K562 (cell line): Measurements from ENCODE around the gene ALDH3A2. TPM values are rescaled to one million over a fixed set of nuclear protein-coding genes. Genes with fewer than 3 reads are reported as not detected.

Experiments used
- ATAC-seq: fragments of 200-7000 bp; cut with Tn5 transposase; 3 replicates; pipeline ENCODE4 v1.9.1; 2020; ENCODE audit warnings: moderate library complexity
- BruUV-seq: library from RNA; stranded (reverse); fragments of 400-500 nt; replicated peaks from 2 replicates; lab custom pipeline; 2021; lab: Mats Ljungman, UMichigan
- CTCF ChIA-PET: fragments of 300-600 bp; formaldehyde crosslinking; extraction: SDS; loops from one replicate; lab custom pipeline; 2021; ENCODE audit warnings: low intra/inter-chr PET ratio; lab: Yijun Ruan, JAX
- POLR2A ChIA-PET: fragments of 300-600, 350-650 bp; sonication (Branson Sonifier 250); formaldehyde crosslinking; extraction: SDS; loops from one replicate; lab custom pipeline; 2021; ENCODE audit warnings: antibody characterized with exemption, inconsistent platforms; lab: Yijun Ruan, JAX
- DNase-seq, 4 experiments: peaks; one replicate each; pipeline versions ENCODE4 v3.0.0 to v3.0.0-alpha.2; 2011 to 2018; ENCODE audit warnings: low spot score in 3 of 4, mixed read lengths in 3 of 4; ENCODE audit errors: extremely low read depth in 1 of 4
- FAIRE-seq: peaks from 2 replicates; lab custom pipeline; 2011; peaks lifted over from hg19 to GRCh38; lab: Jason Lieb, UNC
- H2AFZ ChIP-seq: 2 replicates; pipeline ENCODE4 v1.6.0; 2011; ENCODE audit warnings: low read depth, low read length, control low read depth, inconsistent platforms
- H3K27ac ChIP-seq: fragments of 200-600 bp; 3 replicates; pipeline ENCODE4 v1.8.0; 2011; ENCODE audit warnings: low read depth, mild to moderate bottlenecking, control low read depth, inconsistent platforms, low read length, moderate library complexity, mixed read lengths; ENCODE audit errors: extremely low read depth
- H3K27me3 ChIP-seq, 2 experiments: fragments of 300-600 bp in 1 of 2; 2 replicates in 1 of 2; 3 replicates in 1 of 2; pipeline versions ENCODE4 v1.6.0 to v1.8.0; 2011; ENCODE audit warnings: inconsistent platforms in 2 of 2, low read length in 2 of 2, mild to moderate bottlenecking in 1 of 2, mixed read lengths in 1 of 2, moderate library complexity in 1 of 2; ENCODE audit not compliant: control insufficient read depth in 2 of 2, insufficient read depth in 2 of 2
- H3K36me3 ChIP-seq: fragments of 300-600 bp; 3 replicates; pipeline ENCODE4 v1.8.0; 2011; ENCODE audit warnings: mild to moderate bottlenecking, low read length, inconsistent platforms; ENCODE audit not compliant: control insufficient read depth, insufficient read depth
- H3K4me1 ChIP-seq, 2 experiments: fragments of 200-600 bp in 1 of 2; replicated peaks in 1 of 2; 2 replicates in 1 of 2; 3 replicates in 1 of 2; pipeline versions ENCODE4 v1.5.1 to v1.8.0; 2011; ENCODE audit warnings: inconsistent platforms in 2 of 2, low read length in 2 of 2, mild to moderate bottlenecking in 1 of 2, mixed read lengths in 1 of 2, moderate library complexity in 1 of 2; ENCODE audit not compliant: control insufficient read depth in 2 of 2, insufficient read depth in 2 of 2
- H3K4me2 ChIP-seq: 2 replicates; pipeline ENCODE4 v1.6.1; 2011; ENCODE audit warnings: low read length, control low read depth, inconsistent platforms, mixed read lengths; ENCODE audit not compliant: insufficient read depth
- H3K4me3 ChIP-seq: fragments of 200-600 bp; sonication (generic), shearing (Covaris generic); 2 replicates; pipeline ENCODE4 v1.5.1; 2016; ENCODE audit warnings: control low read depth, inconsistent platforms
- H3K79me2 ChIP-seq: fragments of 200-600 bp; 3 replicates; pipeline ENCODE4 v1.8.0; 2011; ENCODE audit warnings: low read length, inconsistent platforms; ENCODE audit not compliant: control insufficient read depth, insufficient read depth
- H3K9ac ChIP-seq, 2 experiments: 2 replicates each; pipeline versions ENCODE4 v1.6.0 to v1.6.1; 2011; ENCODE audit warnings: low read depth in 2 of 2, low read length in 2 of 2, control low read depth in 1 of 2, inconsistent platforms in 1 of 2, mild to moderate bottlenecking in 1 of 2, mixed read lengths in 1 of 2; ENCODE audit not compliant: insufficient read depth in 1 of 2
- H3K9me1 ChIP-seq: one replicate; pipeline ENCODE4 v1.6.0; 2011; ENCODE audit warnings: inconsistent platforms, mild to moderate bottlenecking, low read length, moderate library complexity; ENCODE audit not compliant: control insufficient read depth, insufficient read depth
- H3K9me3 ChIP-seq: replicated peaks from 2 replicates; pipeline ENCODE4 v1.5.1; 2011; ENCODE audit warnings: low read depth, low read length, inconsistent platforms; ENCODE audit not compliant: control insufficient read depth, insufficient read depth
- H4K20me1 ChIP-seq: replicated peaks from 2 replicates; pipeline ENCODE4 v1.6.1; 2011; ENCODE audit warnings: low read length, inconsistent platforms, mixed read lengths; ENCODE audit not compliant: control insufficient read depth, insufficient read depth
- BRCA1 ChIP-seq, 2 experiments: fragments of 450-650 bp in 1 of 2; sonication (generic) in 1 of 2; formaldehyde crosslinking in 1 of 2; IDR thresholded peaks; 2 replicates each; pipeline versions ENCODE4 v1.5.0 to v1.6.1; 2017 to 2020; ENCODE audit warnings: mild to moderate bottlenecking in 1 of 2, missing genetic modification reagents in 1 of 2
- BRD9 ChIP-seq: fragments of 450-650 bp; IDR thresholded peaks from 2 replicates; pipeline ENCODE4 v1.6.1; 2018; ENCODE audit warnings: low read depth; ENCODE audit not compliant: partially characterized antibody
- CBX5 ChIP-seq: IDR thresholded peaks from 2 replicates; pipeline ENCODE4 v1.6.1; 2014; ENCODE audit warnings: low read depth, borderline replicate concordance
- CC2D1A ChIP-seq: fragments of 450-650 bp; IDR thresholded peaks from 2 replicates; pipeline ENCODE4 v1.6.1; 2017; ENCODE audit warnings: mild to moderate bottlenecking
- EWSR1 ChIP-seq: fragments of 450-650 bp; IDR thresholded peaks from 2 replicates; pipeline ENCODE4 v1.6.1; 2018; ENCODE audit warnings: borderline replicate concordance, mild to moderate bottlenecking, low read depth, moderate library complexity; ENCODE audit not compliant: partially characterized antibody
- IFI16 ChIP-seq: fragments of 250-450 bp; sonication (Bioruptor Pico); IDR thresholded peaks from 2 replicates; pipeline ENCODE4 v2.1.2; 2022; ENCODE audit warnings: mild to moderate bottlenecking, inconsistent platforms
- MTF1 ChIP-seq: fragments of 250-450 bp; sonication (Bioruptor Pico); IDR thresholded peaks from 2 replicates; pipeline ENCODE4 v1.9.0; 2021; ENCODE audit warnings: moderate library complexity, mild to moderate bottlenecking, inconsistent platforms, borderline replicate concordance
- NR1H2 ChIP-seq: sonication (generic); formaldehyde crosslinking; IDR thresholded peaks from 2 replicates; pipeline ENCODE4 v1.4.0; 2020; ENCODE audit warnings: mild to moderate bottlenecking, missing genetic modification reagents
- PHTF2 ChIP-seq: fragments of 250-450 bp; sonication (Bioruptor Pico); IDR thresholded peaks from 2 replicates; pipeline ENCODE4 v1.5.0; 2021; ENCODE audit warnings: mild to moderate bottlenecking
- SOX6 ChIP-seq: fragments of 450-650 bp; IDR thresholded peaks from 2 replicates; pipeline ENCODE4 v1.6.1; 2014; ENCODE audit warnings: mild to moderate bottlenecking
- SUPT5H ChIP-seq: fragments of 450-650 bp; IDR thresholded peaks from 2 replicates; pipeline ENCODE4 v1.6.1; 2016
- ZBED1 ChIP-seq: IDR thresholded peaks from 2 replicates; pipeline ENCODE4 v1.6.1; 2014
- ZNF23 ChIP-seq: fragments of 250-450 bp; sonication (Bioruptor Pico); IDR thresholded peaks from 2 replicates; pipeline ENCODE4 v1.4.0; 2020; ENCODE audit warnings: mild to moderate bottlenecking
- ZNF253 ChIP-seq: fragments of 250-450 bp; sonication (Bioruptor Pico); conservative IDR thresholded peaks from 2 replicates; pipeline ENCODE4 v1.6.1; 2021; ENCODE audit warnings: mild to moderate bottlenecking
- ZNF785 ChIP-seq: fragments of 250-450 bp; sonication (Bioruptor Pico); IDR thresholded peaks from 2 replicates; pipeline ENCODE4 v1.4.0; 2020; ENCODE audit warnings: mild to moderate bottlenecking
- WGBS: fragments of 100-300 bp; shearing (Covaris generic); methylation state at CpG from one replicate; pipeline ENCODE4 v1.1.6; 2016; ENCODE audit warnings: low coverage, mixed read lengths; ENCODE audit not compliant: insufficient coverage; ENCODE audit errors: missing lambda C conversion rate; 5-methylcytosine and 5-hydroxymethylcytosine counted together
- in situ Hi-C: fragments of 300-500 bp; cut with MboI; formaldehyde crosslinking; loops from 4 replicates; pipeline ENCODE4 v1.15.0; 2018; ENCODE audit warnings: inconsistent platforms, mixed read lengths
- intact Hi-C: fragments of 100-400 bp; cut with micrococcal nuclease; formaldehyde crosslinking; loops from 2 replicates; pipeline ENCODE4 v1.14.2; 2022
- polyA plus RNA-seq, 8 experiments: library from polyadenylated mRNA; depleted of rRNA in 4 of 8; stranded (reverse) in 5 of 8; unstranded in 3 of 8; fragments of >200 nt; fragmentation: Nextera tagmentation in 2 of 8; fragmentation: Illumina TruSeq in 1 of 8; extraction: Ambion mirVana in 2 of 8; extraction: Trizol in 1 of 8; gene quantifications; 2 replicates each; pipeline versions ENCODE4 v1.2.1 to v1.2.3, GENCODE V29; 2011 to 2014; ENCODE audit warnings: inconsistent platforms in 1 of 8, missing spikeins in 1 of 8
- total RNA-seq, 7 experiments: library from RNA; depleted of rRNA in 6 of 7; stranded (reverse); fragments of >200 nt in 6 of 7; fragmentation: Illumina TruSeq in 2 of 7; extraction: Trizol in 2 of 7; gene quantifications; 2 replicates each; pipeline versions ENCODE4 v1.2.1 to v1.2.3, GENCODE V29; 2011 to 2021; ENCODE audit warnings: low replicate concordance in 1 of 7
- TF ChIP-seq, protein P1 (sequence below): IDR thresholded peaks from 2 replicates; pipeline ENCODE4 v1.6.1; 2016; ENCODE audit warnings: missing genetic modification characterization, missing compliant biosample characterization

Gene ALDH3A2
- total and polyA plus RNA-seq, 9 of the 15 experiments (the other 6 are each of a cell fraction or from before 2014, with no cell fraction given), result 0.01 to 0.78 (median 0.12) TPM; not detected in 5

DNA sequence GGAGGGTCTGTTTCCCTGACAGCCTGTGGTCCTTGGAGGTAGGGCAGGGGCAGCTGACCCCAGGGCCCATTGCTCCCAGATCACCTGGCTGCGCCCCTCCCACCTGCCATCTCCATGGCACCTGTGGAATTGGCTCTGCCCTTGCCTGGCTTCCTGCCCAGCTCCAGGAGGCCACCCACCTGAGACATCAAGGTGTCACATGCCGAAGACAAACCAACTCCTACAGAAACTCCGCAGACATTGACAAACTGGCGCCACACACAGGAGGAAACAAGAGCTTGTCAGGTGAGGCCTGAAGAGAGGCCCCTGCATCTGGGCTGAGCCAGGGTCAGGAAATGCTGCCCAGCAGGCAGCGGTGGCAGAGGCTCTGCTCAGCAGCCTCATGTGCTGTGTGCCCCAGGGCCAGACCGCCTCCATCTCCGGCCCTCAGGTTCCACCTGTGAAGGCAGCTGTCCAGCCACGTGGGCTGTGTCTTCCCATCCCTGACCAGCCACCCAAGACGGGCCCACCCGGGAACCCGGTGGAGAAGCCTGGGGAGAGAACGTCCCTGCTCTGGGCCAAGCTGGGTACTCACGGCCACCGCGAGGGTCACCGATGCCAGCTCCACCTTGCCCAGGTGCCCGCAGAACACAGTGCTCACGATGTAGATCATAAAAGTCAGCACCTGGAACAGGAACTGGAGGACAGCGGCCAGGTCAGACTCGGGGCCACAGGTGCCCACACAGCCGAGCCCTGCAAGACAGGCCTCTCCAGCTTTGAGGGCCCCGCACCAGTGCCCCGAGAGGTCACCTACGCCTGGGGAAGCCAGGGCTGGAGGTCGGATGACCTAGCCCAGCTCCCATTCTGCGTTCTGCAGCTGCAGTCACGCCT lies 66.2 kb downstream of the ALDH3A2 start:
- H3K79me2 ChIP-seq, result no peaks in the 10 kb centered on the region
- FAIRE-seq, result no peak
- no peaks in the 10 kb centered on the region for H4K20me1 ChIP-seq
- ChIA-PET POLR2A (interaction anchor here (0.6 kb wide), 1 partner anchor 19 kb away, joined by 4 read pairs; no protein-coding TSS in a partner anchor), CTCF (no interaction called here)
- H3K4me2 ChIP-seq, result no peak overlapping the region
- no peak overlapping the region for H3K9ac ChIP-seq
- in situ Hi-C loops, result no loop called here
- DNase-seq, result no peak
- peaks cover 0 to 46% of the 10 kb centered on the region in 2 experiments; a peak in 2 of 5 replicates for H3K27me3 ChIP-seq
- H2AFZ ChIP-seq, result no peak overlapping the region
- no peaks in the 10 kb centered on the region for H3K9me3 ChIP-seq
- ATAC-seq, result no peak
- no TSS peak for BruUV-seq
- intact Hi-C loops, result no loop called here
- 2% methylated on average over 21 of the region's 27 CpGs for WGBS
- H3K9me1 ChIP-seq, result no peaks in the 10 kb centered on the region
- no peak overlapping the region for H3K27ac ChIP-seq
- no peak overlapping the region for H3K4me3 ChIP-seq
- TF ChIP-seq EWSR1 (no peak), PHTF2 (CRISPR knock-in tag) (no peak), ZBED1 (no peak), BRD9 (no peak), MTF1 (CRISPR knock-in tag) (no peak), SOX6 (no peak), IFI16 (CRISPR knock-in tag) (no peak), NR1H2 (CRISPR knock-in tag) (no peak), CBX5 (no peak), BRCA1 (IDR thresholded peaks at IDR 0.05) (no peak), BRCA1 (CRISPR knock-in tag; IDR thresholded peaks at IDR 0.05) (no peak), ZNF253 (no peak), ZNF785 (CRISPR knock-in tag) (no peak), CC2D1A (no peak), ZNF23 (CRISPR knock-in tag) (no peak), SUPT5H (no peak)
- TF ChIP-seq, protein P1, sequence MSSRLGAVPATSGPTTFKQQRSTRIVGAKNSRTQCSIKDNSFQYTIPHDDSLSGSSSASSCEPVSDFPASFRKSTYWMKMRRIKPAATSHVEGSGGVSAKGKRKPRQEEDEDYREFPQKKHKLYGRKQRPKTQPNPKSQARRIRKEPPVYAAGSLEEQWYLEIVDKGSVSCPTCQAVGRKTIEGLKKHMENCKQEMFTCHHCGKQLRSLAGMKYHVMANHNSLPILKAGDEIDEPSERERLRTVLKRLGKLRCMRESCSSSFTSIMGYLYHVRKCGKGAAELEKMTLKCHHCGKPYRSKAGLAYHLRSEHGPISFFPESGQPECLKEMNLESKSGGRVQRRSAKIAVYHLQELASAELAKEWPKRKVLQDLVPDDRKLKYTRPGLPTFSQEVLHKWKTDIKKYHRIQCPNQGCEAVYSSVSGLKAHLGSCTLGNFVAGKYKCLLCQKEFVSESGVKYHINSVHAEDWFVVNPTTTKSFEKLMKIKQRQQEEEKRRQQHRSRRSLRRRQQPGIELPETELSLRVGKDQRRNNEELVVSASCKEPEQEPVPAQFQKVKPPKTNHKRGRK (tag), result no peak
- H3K36me3 ChIP-seq, result no peaks in the 10 kb centered on the region
- H3K4me1 ChIP-seq, result peaks cover 0 to 6% of the 10 kb centered on the region in 2 experiments; a peak in 2 of 5 replicates
